Adrenal gland (tissue), 12 donors: ENCODE results near the gene ERICH2. TPM values are rescaled to one million over a fixed set of nuclear protein-coding genes. Genes with fewer than 3 reads are reported as not detected.

Experiments used
- DNase-seq, 7 donors: peaks; one replicate each; pipeline ENCODE4 v3.0.0-alpha.2; 2019 to 2020
- H3K27ac ChIP-seq, 5 donors: fragments of 200-600 bp; sonication (generic) in 4 of 5; 1 replicate in 3 of 5; 2 replicates in 2 of 5; pipeline versions ENCODE4 v1.5.1 to v1.8.0; 2016 to 2020; ENCODE audit warnings: mild to moderate bottlenecking in 1 of 5
- H3K27me3 ChIP-seq: fragments of 200-600 bp; 2 replicates; pipeline ENCODE4 v1.8.0; 2021
- H3K36me3 ChIP-seq, 2 donors: fragments of 200-600 bp; replicated peaks in 1 of 2; 1 replicate in 1 of 2; 2 replicates in 1 of 2; pipeline versions ENCODE4 v1.5.1 to v1.8.0; 2018 to 2022
- H3K4me1 ChIP-seq, 2 donors: fragments of 200-600 bp; replicated peaks in 1 of 2; 1 replicate in 1 of 2; 2 replicates in 1 of 2; pipeline versions ENCODE4 v1.5.1 to v1.8.0; 2018 to 2021
- H3K4me3 ChIP-seq, 4 donors: fragments of 200-600 bp; sonication (generic) in 3 of 4; one replicate each; pipeline ENCODE4 v1.5.1; 2016 to 2018
- H3K9me3 ChIP-seq, 3 donors: fragments of 200-600 bp; sonication (generic) in 1 of 3; replicated peaks in 1 of 3; 1 replicate in 2 of 3; 2 replicates in 1 of 3; pipeline versions ENCODE4 v1.5.1 to v1.8.0; 2016 to 2021
- POLR2A ChIP-seq, 2 donors: fragments of 450-650 bp; IDR thresholded peaks; one replicate each; pipeline ENCODE4 v1.6.1; 2017; ENCODE audit warnings: antibody characterized with exemption in 2 of 2, mild to moderate bottlenecking in 2 of 2, moderate library complexity in 1 of 2
- WGBS, 4 donors: extraction: QIAGEN DNeasy Blood & Tissue Kit in 2 of 4; methylation state at CpG; one replicate each; pipeline versions ENCODE4 v1.1.5 to v1.1.7; 2013 to 2017; 5-methylcytosine and 5-hydroxymethylcytosine counted together
- intact Hi-C, 2 donors: fragments of 100-400 bp; cut with DNase I; formaldehyde crosslinking; loops; one replicate each; pipeline versions ENCODE4 v1.14.1 to v1.15.0; 2022 to 2023
- polyA plus RNA-seq, 3 donors: library from polyadenylated mRNA; stranded (reverse); fragments of 200-250 nt in 2 of 3; fragments of 350-450 nt in 1 of 3; fragmentation: Illumina TruSeq in 1 of 3; extraction: RNeasy Lipid Tissue Mini Kit (QIAGEN cat#74804) in 1 of 3; gene quantifications; one replicate each; pipeline ENCODE4 v1.2.3, GENCODE V29; 2013 to 2014
- total RNA-seq, 9 donors: library from RNA; depleted of rRNA in 4 of 9; stranded (reverse); fragments of >200 nt in 4 of 9; fragments of 120-200 nt in 1 of 9; fragmentation: NEBNext Ultra II Directional in 1 of 9; extraction: Animal tissue kit (Norgen Biotek cat#: 25700) in 1 of 9; gene quantifications; one replicate each; pipeline versions ENCODE4 v1.1.0 to v1.2.4, GENCODE V29; 2013 to 2023
- TF ChIP-seq, protein P1 (sequence below), 6 experiments: fragments of 450-650 bp in 4 of 6; fragments of 200-600 bp in 2 of 6; sonication (generic) in 1 of 6; IDR thresholded peaks; 1 replicate in 5 of 6; 2 replicates in 1 of 6; pipeline versions ENCODE4 v1.5.1 to v1.8.0; 2016 to 2021; ENCODE audit warnings: antibody characterized with exemption in 6 of 6, mild to moderate bottlenecking in 2 of 6, moderate library complexity in 1 of 6
- donor health status: healthy with polysubstance abuse.
- donor health status: Bipolar disorder and iron deficiency.
- donor health status: DM: yes; HTN: yes; CAD: no.
- donor health status: DM: no; HTN: no; CAD: no.
- donor health status: DM: no; HTN: no; CAD: no.
- donor health status: DM: yes; HTN: yes; CAD: no.

ERICH2 gene
- total and polyA plus RNA-seq, 12 donors: 0.39 to 1.7 (median 0.97) TPM; not detected in 6

DNA sequence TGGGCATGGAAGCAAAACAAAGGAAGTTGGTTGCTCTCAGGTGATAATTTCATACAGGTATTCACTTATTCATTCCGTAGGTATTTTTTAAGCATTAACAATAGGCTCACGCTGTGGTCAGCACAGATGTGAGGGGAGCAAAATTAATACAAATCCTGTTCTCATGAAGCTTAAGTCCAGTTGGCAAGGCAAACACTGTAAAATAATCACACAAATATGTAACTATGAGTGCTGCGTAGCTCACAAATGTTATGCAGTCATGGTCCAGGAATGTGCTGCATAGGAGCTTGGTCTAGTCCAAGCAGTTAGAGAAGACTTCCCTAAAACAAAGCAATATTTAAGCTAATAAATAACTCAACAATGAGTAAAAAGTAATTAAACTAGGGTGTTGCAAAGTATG lies 31.1 kb upstream of the ERICH2 start:
- WGBS, 4 donors: 86 to 97% (median 89%) methylated on average over 3 of the region's 3 CpGs
- TF ChIP-seq POLR2A (IDR thresholded peaks at IDR 0.05): no peak
- TF ChIP-seq, protein P1, sequence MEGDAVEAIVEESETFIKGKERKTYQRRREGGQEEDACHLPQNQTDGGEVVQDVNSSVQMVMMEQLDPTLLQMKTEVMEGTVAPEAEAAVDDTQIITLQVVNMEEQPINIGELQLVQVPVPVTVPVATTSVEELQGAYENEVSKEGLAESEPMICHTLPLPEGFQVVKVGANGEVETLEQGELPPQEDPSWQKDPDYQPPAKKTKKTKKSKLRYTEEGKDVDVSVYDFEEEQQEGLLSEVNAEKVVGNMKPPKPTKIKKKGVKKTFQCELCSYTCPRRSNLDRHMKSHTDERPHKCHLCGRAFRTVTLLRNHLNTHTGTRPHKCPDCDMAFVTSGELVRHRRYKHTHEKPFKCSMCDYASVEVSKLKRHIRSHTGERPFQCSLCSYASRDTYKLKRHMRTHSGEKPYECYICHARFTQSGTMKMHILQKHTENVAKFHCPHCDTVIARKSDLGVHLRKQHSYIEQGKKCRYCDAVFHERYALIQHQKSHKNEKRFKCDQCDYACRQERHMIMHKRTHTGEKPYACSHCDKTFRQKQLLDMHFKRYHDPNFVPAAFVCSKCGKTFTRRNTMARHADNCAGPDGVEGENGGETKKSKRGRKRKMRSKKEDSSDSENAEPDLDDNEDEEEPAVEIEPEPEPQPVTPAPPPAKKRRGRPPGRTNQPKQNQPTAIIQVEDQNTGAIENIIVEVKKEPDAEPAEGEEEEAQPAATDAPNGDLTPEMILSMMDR (IDR thresholded peaks at IDR 0.05): no peak
- Histone ChIP-seq H3K27me3 (no peaks in the 10 kb centered on the region), H3K4me1 (no peaks in the 10 kb centered on the region), H3K27ac (no peak overlapping the region), H3K36me3 (no peaks in the 10 kb centered on the region), H3K4me3 (no peak overlapping the region), H3K9me3 (no peaks in the 10 kb centered on the region)
- DNase-seq: no peak
- intact Hi-C loops: no loop called here

DNA sequence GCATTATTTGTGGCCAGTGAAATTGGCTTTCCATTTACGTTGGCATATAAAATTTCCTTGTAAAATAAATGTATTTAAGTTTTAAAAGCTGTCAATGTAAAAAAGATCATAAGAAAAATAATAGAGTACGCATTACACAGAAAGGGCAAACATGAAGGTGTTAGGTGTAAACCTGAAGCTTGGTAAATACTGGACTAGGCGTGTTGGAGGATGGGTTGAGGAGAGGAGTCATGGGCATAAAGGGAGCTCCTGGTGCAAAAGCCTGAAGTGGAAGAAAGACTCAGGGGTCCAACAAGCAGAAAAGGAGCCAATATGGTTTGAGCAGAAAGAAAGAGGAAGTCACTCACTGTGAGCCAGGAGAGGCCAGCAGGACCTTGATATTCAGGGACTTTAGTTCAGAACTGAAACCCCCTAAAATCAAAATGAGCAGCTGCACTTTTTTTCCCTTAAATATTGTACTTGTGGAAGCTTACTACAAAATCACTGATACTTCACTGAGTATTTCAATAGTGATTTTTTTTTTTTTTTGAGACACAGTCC lies 30.6 kb upstream of the ERICH2 start:
- Histone ChIP-seq H3K4me1 (no peaks in the 10 kb centered on the region), H3K27ac (no peak overlapping the region), H3K36me3 (no peaks in the 10 kb centered on the region), H3K9me3 (no peaks in the 10 kb centered on the region), H3K27me3 (no peaks in the 10 kb centered on the region), H3K4me3 (no peak overlapping the region)
- intact Hi-C loops: no loop called here
- 82 to 84% (median 84%) methylated on average over 3 of the region's 3 CpGs for WGBS, 4 donors
- DNase-seq: no peak
- TF ChIP-seq, protein P1 (IDR thresholded peaks at IDR 0.05): no peak
- TF ChIP-seq POLR2A (IDR thresholded peaks at IDR 0.05): no peak

DNA sequence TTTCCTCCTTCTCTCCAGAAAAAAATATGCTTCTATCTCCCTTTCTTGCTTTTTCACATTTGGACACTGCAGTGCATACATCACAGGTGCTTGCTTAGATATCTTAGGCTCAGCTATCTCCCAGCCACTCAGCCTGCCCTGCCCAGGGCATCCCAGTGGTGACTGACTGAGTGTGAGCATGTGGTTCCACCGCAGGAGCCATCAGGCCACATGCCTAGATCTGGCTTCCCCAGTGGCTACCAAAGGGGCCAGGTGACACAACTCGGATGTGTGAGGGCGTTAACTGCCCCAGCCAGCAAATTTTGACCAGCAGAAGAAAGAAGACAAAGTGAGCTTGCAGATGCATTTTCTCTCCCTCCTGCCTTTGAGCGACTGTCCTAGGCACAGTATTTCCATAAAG lies 29.5 kb upstream of the ERICH2 start:
- H3K4me1 ChIP-seq: no peaks in the 10 kb centered on the region
- H3K9me3 ChIP-seq: no peaks in the 10 kb centered on the region
- WGBS, 4 donors: 73 to 89% (median 78%) methylated on average over 4 of the region's 4 CpGs
- no peaks in the 10 kb centered on the region for H3K36me3 ChIP-seq
- DNase-seq: no peak
- no peak overlapping the region for H3K4me3 ChIP-seq
- intact Hi-C loops: no loop called here
- H3K27ac ChIP-seq: no peak overlapping the region
- TF ChIP-seq, protein P1 (IDR thresholded peaks at IDR 0.05): no peak
- TF ChIP-seq POLR2A (IDR thresholded peaks at IDR 0.05): no peak
- H3K27me3 ChIP-seq: no peaks in the 10 kb centered on the region

DNA sequence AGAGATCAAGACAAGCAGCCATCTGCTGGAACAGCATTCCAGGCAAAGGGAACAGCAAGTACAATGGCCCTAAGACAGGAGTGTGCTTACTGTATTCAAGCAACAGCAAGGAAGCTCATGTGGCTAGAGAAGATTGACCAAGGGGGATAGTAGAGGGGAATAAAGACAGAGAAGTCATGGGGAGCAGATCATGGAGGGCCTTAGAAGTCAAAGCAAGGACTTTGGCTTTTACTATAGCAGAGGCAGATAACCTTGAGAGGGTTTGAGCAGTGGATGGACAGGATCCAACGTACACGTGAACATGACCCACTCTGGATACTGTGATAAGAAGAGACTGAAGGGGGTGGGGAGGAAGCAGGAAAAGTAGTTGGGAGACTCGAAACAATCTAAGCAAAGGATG lies 28.2 kb upstream of the ERICH2 start:
- H3K27me3 ChIP-seq: no peaks in the 10 kb centered on the region
- no peak for DNase-seq
- TF ChIP-seq POLR2A (IDR thresholded peaks at IDR 0.05): no peak
- TF ChIP-seq, protein P1 (IDR thresholded peaks at IDR 0.05): no peak
- intact Hi-C loops: no loop called here
- no peaks in the 10 kb centered on the region for H3K4me1 ChIP-seq
- 66 to 90% (median 81%) methylated on average over 3 of the region's 3 CpGs for WGBS, 4 donors
- H3K4me3 ChIP-seq: no peak overlapping the region
- no peaks in the 10 kb centered on the region for H3K36me3 ChIP-seq
- no peaks in the 10 kb centered on the region for H3K9me3 ChIP-seq
- H3K27ac ChIP-seq: no peak overlapping the region
